GM12801 (cell line): ENCODE data around the gene TM9SF3.

ENCODE experiments used
- TF ChIP-seq, protein P1 (sequence below): IDR thresholded peaks from one replicate; pipeline ENCODE4 v1.5.1; 2011; ENCODE audit warnings: control low read depth; ENCODE audit not compliant: insufficient read length; ENCODE audit errors: extremely low read depth

Gene TM9SF3

DNA sequence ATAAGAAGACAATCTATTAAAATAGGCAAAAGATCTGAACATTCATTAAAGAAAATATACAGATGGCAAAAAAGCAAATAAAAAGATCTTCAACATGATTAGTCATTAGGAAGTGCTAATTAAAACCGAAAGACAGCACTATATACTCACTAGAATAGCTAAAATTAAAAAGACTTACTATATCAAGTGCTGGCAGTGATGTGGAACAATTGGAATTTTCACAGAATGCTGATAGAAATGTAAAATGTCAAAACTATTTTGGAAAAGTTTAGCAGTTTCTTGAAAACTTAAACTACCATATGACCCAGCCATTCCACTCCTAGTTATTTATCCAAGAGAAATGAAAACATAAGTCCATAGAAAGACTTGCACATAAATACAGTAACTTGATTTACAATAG lies 48.1 kb downstream of the TM9SF3 start:
- TF ChIP-seq, protein P1, sequence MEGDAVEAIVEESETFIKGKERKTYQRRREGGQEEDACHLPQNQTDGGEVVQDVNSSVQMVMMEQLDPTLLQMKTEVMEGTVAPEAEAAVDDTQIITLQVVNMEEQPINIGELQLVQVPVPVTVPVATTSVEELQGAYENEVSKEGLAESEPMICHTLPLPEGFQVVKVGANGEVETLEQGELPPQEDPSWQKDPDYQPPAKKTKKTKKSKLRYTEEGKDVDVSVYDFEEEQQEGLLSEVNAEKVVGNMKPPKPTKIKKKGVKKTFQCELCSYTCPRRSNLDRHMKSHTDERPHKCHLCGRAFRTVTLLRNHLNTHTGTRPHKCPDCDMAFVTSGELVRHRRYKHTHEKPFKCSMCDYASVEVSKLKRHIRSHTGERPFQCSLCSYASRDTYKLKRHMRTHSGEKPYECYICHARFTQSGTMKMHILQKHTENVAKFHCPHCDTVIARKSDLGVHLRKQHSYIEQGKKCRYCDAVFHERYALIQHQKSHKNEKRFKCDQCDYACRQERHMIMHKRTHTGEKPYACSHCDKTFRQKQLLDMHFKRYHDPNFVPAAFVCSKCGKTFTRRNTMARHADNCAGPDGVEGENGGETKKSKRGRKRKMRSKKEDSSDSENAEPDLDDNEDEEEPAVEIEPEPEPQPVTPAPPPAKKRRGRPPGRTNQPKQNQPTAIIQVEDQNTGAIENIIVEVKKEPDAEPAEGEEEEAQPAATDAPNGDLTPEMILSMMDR = no peak

DNA sequence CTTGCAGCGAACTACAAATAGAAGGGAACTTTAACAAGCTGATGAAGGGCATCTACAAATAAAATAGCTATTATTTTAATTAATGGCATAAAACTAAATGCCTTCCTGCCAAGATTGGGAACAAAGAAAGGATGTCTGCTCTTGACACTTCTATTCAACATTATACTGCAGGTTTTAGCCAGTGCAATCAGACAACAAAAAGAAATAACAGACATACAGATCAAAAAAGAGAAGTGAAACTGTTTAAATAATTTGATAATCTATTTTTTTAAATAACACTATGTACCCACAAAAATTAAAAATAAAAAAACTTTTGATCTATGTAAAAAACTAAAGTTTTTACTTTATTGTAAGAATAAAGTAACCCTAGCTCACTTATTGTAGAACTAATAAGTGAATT lies 50.7 kb downstream of the TM9SF3 start:
- TF ChIP-seq, protein P1 = no peak

DNA sequence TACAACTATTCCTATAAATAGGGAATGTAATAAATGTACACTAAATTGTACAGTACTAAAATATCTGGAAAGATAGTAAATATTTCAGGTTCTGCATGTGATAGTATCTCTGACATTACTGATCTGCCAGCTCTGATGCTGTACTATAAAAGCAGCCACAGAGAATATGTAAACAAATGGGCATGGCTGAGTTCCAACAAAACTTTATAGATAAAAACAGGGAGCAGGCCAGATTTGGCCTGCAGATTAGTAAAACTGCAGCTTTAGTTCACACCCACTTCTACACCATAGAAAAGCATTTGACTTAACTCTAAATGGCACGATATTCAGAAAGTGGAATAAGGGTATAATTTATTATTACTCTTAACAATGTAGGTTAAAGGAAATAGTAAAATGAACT lies 54.3 kb downstream of the TM9SF3 start:
- TF ChIP-seq, protein P1 = no peak

DNA sequence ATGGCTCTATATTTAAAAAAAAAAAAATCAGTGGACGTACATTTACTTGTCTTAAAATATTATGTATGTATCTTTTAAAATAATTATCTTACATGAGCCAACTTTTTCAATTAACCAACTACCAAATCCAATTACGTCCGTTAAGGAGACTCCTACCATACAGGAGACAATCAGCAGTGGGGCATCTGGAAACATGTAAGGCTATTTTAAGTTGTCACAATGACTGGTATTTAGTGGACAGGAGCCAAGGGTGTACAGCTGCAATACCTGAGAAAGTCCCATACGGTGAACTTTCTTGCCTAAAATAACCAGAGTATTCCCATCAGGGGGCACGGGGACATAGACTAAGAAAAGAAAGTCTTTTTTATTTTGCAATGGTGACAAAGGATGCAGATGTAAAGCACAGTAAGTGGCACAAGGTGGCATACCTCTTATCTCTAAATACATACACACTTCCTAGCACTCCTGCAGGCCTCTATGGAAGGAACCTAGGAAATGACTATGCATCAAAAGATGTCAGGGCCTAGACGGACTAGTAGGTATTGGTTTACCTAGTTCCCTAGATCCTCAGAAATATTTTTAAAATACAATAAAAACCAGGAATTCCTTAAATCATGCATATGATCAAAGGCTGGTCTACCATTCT lies 57.1 kb downstream of the TM9SF3 start:
- TF ChIP-seq, protein P1 = no peak

DNA sequence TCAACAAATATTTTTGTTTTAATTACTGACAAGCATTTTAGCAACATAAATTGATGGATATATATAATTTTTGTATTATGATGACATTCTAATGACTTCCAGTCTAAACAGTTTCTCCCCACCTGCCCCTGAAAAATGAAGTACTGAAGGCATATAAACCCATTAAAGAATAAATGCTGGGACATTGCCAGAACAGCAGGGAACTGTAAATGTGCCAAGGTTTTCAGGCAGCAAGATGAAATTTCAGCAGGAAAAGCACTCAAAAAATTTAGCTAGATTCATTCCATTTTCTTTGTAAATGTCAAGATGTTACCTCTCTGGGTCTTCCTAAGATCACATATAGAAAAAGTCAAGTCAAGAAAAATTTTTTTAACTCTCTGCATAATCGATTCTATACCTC lies 62.1 kb downstream of the TM9SF3 start:
- TF ChIP-seq, protein P1 = no peak

DNA sequence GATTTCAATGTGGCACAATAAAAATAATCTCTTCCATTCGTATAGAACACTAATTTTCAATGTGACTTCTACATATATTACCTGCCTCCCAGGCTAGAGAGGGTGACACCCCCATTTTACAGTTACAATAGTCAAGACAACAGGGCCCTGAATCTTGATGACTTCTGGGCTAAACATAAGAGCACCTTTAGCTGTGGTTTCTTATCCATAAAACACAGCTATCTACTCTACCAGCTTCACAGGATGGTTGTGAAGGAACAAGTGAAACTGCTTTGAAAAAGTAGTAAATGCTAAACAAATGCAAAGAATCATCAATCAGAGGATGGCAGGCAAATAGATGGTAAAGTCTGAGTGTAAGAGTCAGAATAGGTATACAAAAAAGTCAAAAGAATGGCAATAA lies 69.5 kb downstream of the TM9SF3 start:
- TF ChIP-seq, protein P1 = no peak

GRCh38 chr10:96516337-96516736 lies 70.5 kb downstream of the TM9SF3 start:
- TF ChIP-seq, protein P1 = no peak
